DOHH2 (cell line): Measurements from ENCODE around the gene IRAG1.

Experiments used
- H3F3A ChIP-seq: fragments of 200-600 bp; sonication (generic), shearing (Covaris generic); 2 replicates; pipeline ENCODE4 v1.6.0; 2016; ENCODE audit warnings: antibody characterized with exemption, mild to moderate bottlenecking; ENCODE audit not compliant: control insufficient read depth, insufficient read depth
- H3K27ac ChIP-seq: fragments of 200-600 bp; sonication (generic); 2 replicates; pipeline ENCODE4 v1.5.1; 2014; ENCODE audit warnings: low read depth, mild to moderate bottlenecking, low read length, moderate library complexity
- H3K27me3 ChIP-seq: fragments of 200-600 bp; sonication (generic); 2 replicates; pipeline ENCODE4 v1.6.1; 2014; ENCODE audit warnings: mild to moderate bottlenecking, low read length, mixed read lengths; ENCODE audit not compliant: control insufficient read depth
- H3K36me3 ChIP-seq: fragments of 200-600 bp; sonication (generic); 2 replicates; pipeline ENCODE4 v1.6.1; 2014; ENCODE audit warnings: mild to moderate bottlenecking, low read length, moderate library complexity, mixed read lengths; ENCODE audit not compliant: control insufficient read depth
- H3K4me1 ChIP-seq: fragments of 200-600 bp; sonication (generic); 2 replicates; pipeline ENCODE4 v1.6.1; 2014; ENCODE audit warnings: mild to moderate bottlenecking, low read length, mixed read lengths; ENCODE audit not compliant: control insufficient read depth
- H3K4me2 ChIP-seq: fragments of 200-600 bp; sonication (generic); 2 replicates; pipeline ENCODE4 v1.6.0; 2014; ENCODE audit warnings: mild to moderate bottlenecking, low read length, moderate library complexity
- H3K4me3 ChIP-seq: fragments of 200-600 bp; sonication (generic); 2 replicates; pipeline ENCODE4 v1.5.1; 2014; ENCODE audit warnings: mild to moderate bottlenecking, low read length, mixed read lengths
- H3K79me2 ChIP-seq: fragments of 200-600 bp; sonication (generic); 2 replicates; pipeline ENCODE4 v1.6.1; 2014; ENCODE audit warnings: mild to moderate bottlenecking, low read length, mixed read lengths; ENCODE audit not compliant: control insufficient read depth
- H3K9me2 ChIP-seq: fragments of 200-600 bp; sonication (generic); replicated peaks from 2 replicates; pipeline ENCODE4 v1.6.1; 2014; ENCODE audit warnings: mild to moderate bottlenecking, low read length, mixed read lengths; ENCODE audit not compliant: control insufficient read depth
- H3K9me3 ChIP-seq: fragments of 200-600 bp; sonication (generic); 2 replicates; pipeline ENCODE4 v1.6.1; 2014; ENCODE audit warnings: antibody characterized with exemption, low read length, mixed read lengths; ENCODE audit not compliant: control insufficient read depth, insufficient read depth
- H4K20me1 ChIP-seq: fragments of 200-600 bp; sonication (generic); 2 replicates; pipeline ENCODE4 v1.6.0; 2014; ENCODE audit warnings: low read depth, mild to moderate bottlenecking, antibody characterized with exemption, low read length, moderate library complexity; ENCODE audit not compliant: control insufficient read depth, insufficient read depth
- CTCF ChIP-seq: fragments of 200-600 bp; sonication (generic); IDR thresholded peaks from one replicate; pipeline ENCODE4 v1.5.1; 2014; ENCODE audit warnings: antibody characterized with exemption, mild to moderate bottlenecking, low read depth, low read length; ENCODE audit not compliant: poor library complexity, severe bottlenecking
- EZH2phosphoT487 ChIP-seq: fragments of 200-600 bp; sonication (generic); IDR thresholded peaks from 2 replicates; pipeline ENCODE4 v1.6.1; 2017; ENCODE audit warnings: borderline replicate concordance, mild to moderate bottlenecking, antibody characterized with exemption, low read length, moderate library complexity, mixed read lengths

Gene IRAG1

GRCh38 chr11:10669258-10670033 is 24.1 kb downstream of the IRAG1 start:
- Histone ChIP-seq H3K79me2 (no peaks in the 10 kb centered on the region), H3K9me2 (no peaks in the 10 kb centered on the region), H3F3A (no peaks in the 10 kb centered on the region), H3K27me3 (peaks cover 31% of the 10 kb centered on the region), H3K9me3 (no peaks in the 10 kb centered on the region), H3K4me1 (no peaks in the 10 kb centered on the region), H3K4me2 (no peak overlapping the region), H3K4me3 (no peak overlapping the region), H4K20me1 (no peaks in the 10 kb centered on the region), H3K27ac (no peak overlapping the region), H3K36me3 (no peaks in the 10 kb centered on the region)
- TF ChIP-seq EZH2phosphoT487 (no peak), CTCF (no peak)

GRCh38 chr11:10667521-10667885 is 26.1 kb downstream of the IRAG1 start:
- no peaks in the 10 kb centered on the region for H3K36me3 ChIP-seq
- TF ChIP-seq CTCF (no peak), EZH2phosphoT487 (no peak)
- no peaks in the 10 kb centered on the region for H3F3A ChIP-seq
- H3K4me1 ChIP-seq, result no peaks in the 10 kb centered on the region
- H3K4me2 ChIP-seq, result no peak overlapping the region
- no peaks in the 10 kb centered on the region for H3K9me3 ChIP-seq
- H3K9me2 ChIP-seq, result no peaks in the 10 kb centered on the region
- no peaks in the 10 kb centered on the region for H3K79me2 ChIP-seq
- peaks cover 21% of the 10 kb centered on the region for H3K27me3 ChIP-seq
- no peak overlapping the region for H3K27ac ChIP-seq
- H3K4me3 ChIP-seq, result no peak overlapping the region
- no peaks in the 10 kb centered on the region for H4K20me1 ChIP-seq

GRCh38 chr11:10666556-10667520 is 26.7 kb downstream of the IRAG1 start:
- TF ChIP-seq EZH2phosphoT487 (no peak), CTCF (no peak)
- no peaks in the 10 kb centered on the region for H4K20me1 ChIP-seq
- no peaks in the 10 kb centered on the region for H3K9me3 ChIP-seq
- no peak overlapping the region for H3K4me2 ChIP-seq
- no peaks in the 10 kb centered on the region for H3K9me2 ChIP-seq
- H3K4me3 ChIP-seq, result no peak overlapping the region
- no peaks in the 10 kb centered on the region for H3K4me1 ChIP-seq
- no peak overlapping the region for H3K27ac ChIP-seq
- H3K36me3 ChIP-seq, result no peaks in the 10 kb centered on the region
- H3F3A ChIP-seq, result no peaks in the 10 kb centered on the region
- no peaks in the 10 kb centered on the region for H3K79me2 ChIP-seq
- H3K27me3 ChIP-seq, result peaks cover 16% of the 10 kb centered on the region
